ENCODE measurements around the gene RIPOR3.

The RIPOR3 gene

GRCh38 chr20:50591233-50591852 lies 100.0 kb downstream of the RIPOR3 start:
- ATAC-seq (replicated peaks), result no peak
- H3K27me3 Mint-ChIP-seq, result no peaks in the 10 kb centered on the region
- peaks cover 18 to 32% of the 10 kb centered on the region in 2 donors for H3K36me3 Mint-ChIP-seq
- peaks cover 21 to 25% of the 10 kb centered on the region in 2 donors for H3K4me1 Mint-ChIP-seq
- peak overlapping the region; percentile 77 for H3K27ac Mint-ChIP-seq
- no peak overlapping the region for H3K4me3 Mint-ChIP-seq
- H3K9me3 Mint-ChIP-seq, result no peaks in the 10 kb centered on the region
- DNase-seq, result no peak

GRCh38 chr20:50590348-50590664 lies 101.0 kb downstream of the RIPOR3 start:
- Mint-ChIP-seq H3K4me3 (no peak overlapping the region), H3K36me3 (peaks cover 18 to 40% of the 10 kb centered on the region in 2 donors), H3K27ac (peak overlapping the region; percentile 69)

DNA sequence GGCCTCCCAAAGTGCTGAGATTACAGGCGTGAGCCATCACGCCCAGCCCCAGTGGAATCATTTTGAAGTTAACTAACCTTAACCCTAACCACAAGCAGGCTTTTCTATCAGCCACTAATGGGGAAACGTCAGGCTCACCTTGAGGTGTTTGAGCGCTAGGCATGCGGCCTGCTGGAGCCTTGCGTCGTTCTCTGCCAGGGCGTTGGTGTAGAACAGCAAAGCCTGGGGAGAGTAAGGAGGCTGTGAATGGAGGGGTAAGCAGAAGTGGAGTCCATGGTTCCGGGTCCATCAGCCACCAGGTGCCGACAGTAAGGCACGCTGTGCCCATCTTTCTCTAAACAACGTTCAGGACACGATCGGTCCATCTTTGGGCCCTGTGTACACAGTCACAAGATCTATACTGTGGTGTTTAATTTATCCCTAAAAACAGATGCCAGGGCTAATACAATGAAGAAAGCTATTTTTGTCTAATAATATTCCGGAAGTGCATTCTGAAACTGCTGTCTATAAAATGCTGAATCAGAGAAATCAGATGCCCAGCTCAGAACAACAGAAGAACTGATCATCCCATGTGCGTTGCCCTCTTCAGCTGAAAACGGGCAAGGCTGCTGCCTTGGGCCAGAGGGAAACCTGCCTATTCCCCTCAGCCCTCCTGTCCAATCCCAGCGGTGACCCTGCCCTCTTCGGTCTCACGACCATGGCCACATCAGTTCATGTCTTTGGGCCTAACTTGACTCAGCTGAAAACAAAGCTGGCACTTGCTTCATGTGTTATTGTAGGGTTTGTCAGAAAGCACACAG lies 101.6 kb downstream of the RIPOR3 start:
- Mint-ChIP-seq H3K27ac (peak overlapping the region; percentile 69), H3K4me3 (no peak overlapping the region), H3K27me3 (no peaks in the 10 kb centered on the region), H3K36me3 (peaks cover 21 to 45% of the 10 kb centered on the region in 2 donors), H3K4me1 (peaks cover 9 to 11% of the 10 kb centered on the region in 2 donors), H3K9me3 (no peaks in the 10 kb centered on the region)
- DNase-seq, result no peak
- ATAC-seq (replicated peaks), result no peak

More at GRCh38 chr20:50590348-50590664, 101.0 kb downstream of the RIPOR3 start:
- peaks cover 12 to 15% of the 10 kb centered on the region in 2 donors for H3K4me1 Mint-ChIP-seq
- no peaks in the 10 kb centered on the region for H3K9me3 Mint-ChIP-seq
- no peak for DNase-seq
- ATAC-seq (replicated peaks), result no peak
- no peaks in the 10 kb centered on the region for H3K27me3 Mint-ChIP-seq

DNA sequence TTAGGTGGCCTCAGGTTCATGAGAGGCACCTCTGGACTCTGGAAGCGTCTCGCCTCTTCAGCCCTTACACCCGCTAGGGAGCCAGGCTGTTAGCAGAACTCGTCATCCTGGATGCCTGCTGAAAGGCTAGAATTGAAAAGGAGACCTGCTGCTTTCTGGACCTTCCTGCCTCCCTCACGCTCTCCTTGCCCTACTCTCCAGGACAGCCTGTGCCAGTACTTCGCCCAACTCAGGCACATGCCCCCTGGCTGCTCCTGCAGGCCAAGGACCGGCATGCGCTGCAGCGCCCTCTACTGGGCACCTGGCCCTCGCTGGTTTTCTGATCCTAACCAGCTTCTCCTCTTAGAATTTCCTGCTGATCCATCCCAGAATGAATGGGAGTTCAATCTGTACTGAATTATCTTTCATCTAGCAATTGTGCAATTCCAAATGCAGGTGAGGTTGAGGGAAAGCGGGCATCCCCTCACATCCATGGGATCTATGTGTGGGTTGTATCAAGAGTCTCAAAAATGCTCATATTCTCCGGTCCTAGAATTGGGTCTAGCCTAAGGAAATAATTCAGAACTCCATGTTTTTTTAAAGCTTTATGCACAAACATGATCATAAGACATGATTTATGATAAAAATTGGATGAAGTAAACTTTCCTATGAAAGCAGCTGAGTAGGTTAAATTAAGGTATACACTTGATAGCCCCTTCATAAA lies 103.2 kb downstream of the RIPOR3 start:
- DNase-seq (peak; percentile 51), ATAC-seq (replicated peaks) (peak; percentile 69 to 72)
- Mint-ChIP-seq H3K36me3 (peaks cover 24 to 50% of the 10 kb centered on the region in 2 donors), H3K4me3 (no peak overlapping the region), H3K27ac (peak overlapping the region; percentile 15), H3K27me3 (no peaks in the 10 kb centered on the region), H3K4me1 (peaks cover 3 to 6% of the 10 kb centered on the region in 2 donors), H3K9me3 (no peaks in the 10 kb centered on the region)

DNA sequence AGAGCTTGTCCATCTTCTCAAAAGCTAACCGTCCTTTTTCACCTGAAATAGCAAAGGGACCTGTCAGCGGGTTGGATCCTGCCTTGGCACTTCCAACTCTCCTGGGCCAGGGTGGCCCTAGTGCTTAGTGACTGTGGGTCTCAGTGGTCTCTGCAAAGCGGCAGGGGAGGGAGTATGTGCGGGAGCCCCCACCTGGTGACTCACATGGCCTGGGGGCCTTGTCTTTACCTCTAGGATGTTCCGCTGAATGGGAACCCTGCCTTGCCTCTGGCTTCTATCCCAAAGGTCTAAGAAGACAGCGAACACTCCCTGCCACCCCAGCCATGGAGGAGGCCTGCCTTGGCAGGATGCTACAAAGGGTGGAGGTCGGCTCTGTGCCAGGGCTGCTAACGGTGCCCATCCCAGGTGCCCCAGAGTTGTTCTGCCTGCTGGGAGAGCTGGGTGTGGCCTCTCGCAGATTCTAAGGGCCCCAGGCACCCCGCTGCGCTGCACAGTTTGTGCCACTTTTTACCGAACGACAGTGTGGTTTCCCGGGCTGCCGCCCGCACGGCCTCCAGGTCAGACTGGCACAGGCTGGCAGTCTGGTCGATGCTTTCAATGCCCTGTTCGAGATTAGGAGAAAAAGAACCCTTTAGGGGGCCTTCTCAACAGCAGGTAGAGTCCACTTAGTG lies 103.9 kb downstream of the RIPOR3 start:
- Mint-ChIP-seq H3K9me3 (no peaks in the 10 kb centered on the region), H3K36me3 (peaks cover 29 to 57% of the 10 kb centered on the region in 2 donors), H3K4me3 (no peak overlapping the region), H3K27ac (peak overlapping the region; percentile 47), H3K4me1 (peaks cover 8 to 13% of the 10 kb centered on the region in 2 donors), H3K27me3 (no peaks in the 10 kb centered on the region)
- no peak for DNase-seq
- no peak for ATAC-seq (replicated peaks)

GRCh38 chr20:50586531-50587232 lies 104.7 kb downstream of the RIPOR3 start:
- ATAC-seq (replicated peaks) (no peak), DNase-seq (no peak)
- Mint-ChIP-seq H3K27me3 (no peaks in the 10 kb centered on the region), H3K4me1 (peaks cover 13 to 20% of the 10 kb centered on the region in 2 donors), H3K27ac (peak overlapping the region; percentile 51), H3K4me3 (no peak overlapping the region), H3K36me3 (peaks cover 35 to 64% of the 10 kb centered on the region in 2 donors), H3K9me3 (no peaks in the 10 kb centered on the region)

- H3K27ac Mint-ChIP-seq, result peak overlapping the region; percentile 56
- no peak for ATAC-seq (replicated peaks)
- no peak overlapping the region for H3K4me3 Mint-ChIP-seq
Measured at GRCh38 chr20:50585678-50586077, 105.7 kb downstream of the RIPOR3 start.

GRCh38 chr20:50585214-50585613 lies 106.1 kb downstream of the RIPOR3 start:
- Mint-ChIP-seq H3K27ac (peak overlapping the region; percentile 56), H3K4me3 (no peak overlapping the region), H3K9me3 (no peaks in the 10 kb centered on the region), H3K4me1 (peaks cover 22 to 32% of the 10 kb centered on the region in 2 donors), H3K27me3 (no peaks in the 10 kb centered on the region), H3K36me3 (peaks cover 46 to 69% of the 10 kb centered on the region in 2 donors)
- no peak for DNase-seq
- ATAC-seq (replicated peaks), result no peak

More at GRCh38 chr20:50585678-50586077, 105.7 kb downstream of the RIPOR3 start:
- no peaks in the 10 kb centered on the region for H3K27me3 Mint-ChIP-seq
- no peak for DNase-seq
- peaks cover 18 to 28% of the 10 kb centered on the region in 2 donors for H3K4me1 Mint-ChIP-seq
- no peaks in the 10 kb centered on the region for H3K9me3 Mint-ChIP-seq
- H3K36me3 Mint-ChIP-seq, result peaks cover 41 to 68% of the 10 kb centered on the region in 2 donors

GRCh38 chr20:50584687-50585086 lies 106.7 kb downstream of the RIPOR3 start:
- H3K4me1 Mint-ChIP-seq, result peaks cover 25 to 38% of the 10 kb centered on the region in 2 donors
- DNase-seq, result no peak
- no peaks in the 10 kb centered on the region for H3K9me3 Mint-ChIP-seq
- no peak overlapping the region for H3K27ac Mint-ChIP-seq
- ATAC-seq (replicated peaks), result no peak
- H3K4me3 Mint-ChIP-seq, result no peak overlapping the region
- peaks cover 49 to 69% of the 10 kb centered on the region in 2 donors for H3K36me3 Mint-ChIP-seq
- H3K27me3 Mint-ChIP-seq, result no peaks in the 10 kb centered on the region

DNA sequence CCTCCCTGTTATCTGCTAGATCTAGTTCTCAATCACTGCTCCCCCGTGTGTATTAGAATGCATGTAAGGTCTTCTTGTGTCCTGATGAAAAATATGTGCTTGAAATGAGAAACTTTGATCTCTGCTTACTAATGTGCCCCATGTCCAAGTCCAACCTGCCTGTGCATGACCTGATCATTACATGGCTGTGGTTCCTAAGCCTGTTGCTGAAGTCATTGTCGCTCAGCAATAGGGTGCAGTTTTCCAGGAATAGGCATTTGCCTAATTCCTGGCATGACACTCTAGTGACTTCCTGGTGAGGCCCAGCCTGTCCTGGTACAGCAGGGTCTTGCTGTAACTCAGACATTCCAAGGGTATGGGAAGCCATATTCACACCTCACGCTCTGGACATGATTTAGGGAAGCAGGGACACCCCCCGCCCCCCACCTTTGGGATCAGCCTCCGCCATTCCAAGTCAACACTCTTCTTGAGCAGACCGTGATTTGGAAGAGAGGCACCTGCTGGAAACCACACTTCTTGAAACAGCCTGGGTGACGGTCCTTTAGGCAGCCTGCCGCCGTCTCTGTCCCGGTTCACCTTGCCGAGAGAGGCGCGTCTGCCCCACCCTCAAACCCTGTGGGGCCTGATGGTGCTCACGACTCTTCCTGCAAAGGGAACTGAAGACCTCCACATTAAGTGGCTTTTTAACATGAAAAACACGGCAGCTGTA lies 107.7 kb downstream of the RIPOR3 start:
- Mint-ChIP-seq H3K36me3 (peaks cover 51 to 75% of the 10 kb centered on the region in 2 donors), H3K4me3 (no peak overlapping the region), H3K27me3 (no peaks in the 10 kb centered on the region), H3K27ac (no peak overlapping the region), H3K9me3 (no peaks in the 10 kb centered on the region), H3K4me1 (peaks cover 30 to 44% of the 10 kb centered on the region in 2 donors)
- ATAC-seq (replicated peaks), result no peak
- DNase-seq, result no peak

DNA sequence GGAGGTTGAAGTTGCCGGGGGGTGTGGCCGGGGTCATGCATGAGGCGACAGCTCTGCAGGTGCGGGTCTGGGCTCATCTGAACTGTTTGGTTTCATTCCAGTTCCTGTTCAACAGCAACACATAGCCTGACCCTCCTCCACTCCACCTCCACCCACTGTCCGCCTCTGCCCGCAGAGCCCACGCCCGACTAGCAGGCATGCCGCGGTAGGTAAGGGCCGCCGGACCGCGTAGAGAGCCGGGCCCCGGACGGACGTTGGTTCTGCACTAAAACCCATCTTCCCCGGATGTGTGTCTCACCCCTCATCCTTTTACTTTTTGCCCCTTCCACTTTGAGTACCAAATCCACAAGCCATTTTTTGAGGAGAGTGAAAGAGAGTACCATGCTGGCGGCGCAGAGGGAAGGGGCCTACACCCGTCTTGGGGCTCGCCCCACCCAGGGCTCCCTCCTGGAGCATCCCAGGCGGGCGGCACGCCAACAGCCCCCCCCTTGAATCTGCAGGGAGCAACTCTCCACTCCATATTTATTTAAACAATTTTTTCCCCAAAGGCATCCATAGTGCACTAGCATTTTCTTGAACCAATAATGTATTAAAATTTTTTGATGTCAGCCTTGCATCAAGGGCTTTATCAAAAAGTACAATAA lies 108.6 kb downstream of the RIPOR3 start:
- DNase-seq (no peak), ATAC-seq (replicated peaks) (peak; percentile 79 to 85)
- H3K36me3 Mint-ChIP-seq, result peaks cover 50 to 78% of the 10 kb centered on the region in 2 donors
- H3K9me3 Mint-ChIP-seq, result no peaks in the 10 kb centered on the region
- no peaks in the 10 kb centered on the region for H3K27me3 Mint-ChIP-seq
- H3K27ac Mint-ChIP-seq, result peak overlapping the region; percentile 89
- H3K4me1 Mint-ChIP-seq, result peaks cover 32 to 38% of the 10 kb centered on the region in 2 donors
- H3K4me3 Mint-ChIP-seq, result peak overlapping the region; percentile 39 to 43

DNA sequence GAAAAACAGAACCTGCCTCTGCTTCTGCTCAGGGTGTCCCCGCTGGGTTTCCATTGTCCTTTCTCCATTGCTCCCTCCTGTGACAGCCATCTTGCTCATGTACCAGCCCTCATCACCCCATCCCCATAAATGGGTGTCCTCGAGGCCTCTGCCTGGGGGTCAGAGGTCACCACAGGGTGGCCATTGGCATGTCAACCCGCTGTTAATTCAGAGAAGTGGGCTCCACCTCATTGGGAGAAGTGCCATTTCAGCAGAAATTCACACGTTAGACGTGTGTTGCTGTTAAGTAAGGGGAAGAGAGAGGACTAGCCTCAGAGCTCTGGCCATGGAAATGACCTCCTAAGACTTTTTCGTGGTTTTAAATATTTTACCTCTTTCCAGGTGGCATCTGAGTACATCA lies 109.2 kb downstream of the RIPOR3 start:
- Mint-ChIP-seq H3K27me3 (no peaks in the 10 kb centered on the region), H3K4me3 (peak overlapping the region; percentile 39 to 43), H3K27ac (peak overlapping the region; percentile 89), H3K9me3 (no peaks in the 10 kb centered on the region), H3K4me1 (peaks cover 33 to 38% of the 10 kb centered on the region in 2 donors), H3K36me3 (peaks cover 49 to 80% of the 10 kb centered on the region in 2 donors)
- peak; percentile 32 to 53 for ATAC-seq (replicated peaks)
- DNase-seq, result no peak
